ENCODE data around the gene GARNL3.
A peak's percentile ranks its signal among the peaks of the same experiment; 100 is the strongest.

Gene GARNL3

GRCh38 chr9:127388037-127388855 is 123.7 kb downstream of the GARNL3 start (continued):
- TF ChIP-seq, protein P1, sequence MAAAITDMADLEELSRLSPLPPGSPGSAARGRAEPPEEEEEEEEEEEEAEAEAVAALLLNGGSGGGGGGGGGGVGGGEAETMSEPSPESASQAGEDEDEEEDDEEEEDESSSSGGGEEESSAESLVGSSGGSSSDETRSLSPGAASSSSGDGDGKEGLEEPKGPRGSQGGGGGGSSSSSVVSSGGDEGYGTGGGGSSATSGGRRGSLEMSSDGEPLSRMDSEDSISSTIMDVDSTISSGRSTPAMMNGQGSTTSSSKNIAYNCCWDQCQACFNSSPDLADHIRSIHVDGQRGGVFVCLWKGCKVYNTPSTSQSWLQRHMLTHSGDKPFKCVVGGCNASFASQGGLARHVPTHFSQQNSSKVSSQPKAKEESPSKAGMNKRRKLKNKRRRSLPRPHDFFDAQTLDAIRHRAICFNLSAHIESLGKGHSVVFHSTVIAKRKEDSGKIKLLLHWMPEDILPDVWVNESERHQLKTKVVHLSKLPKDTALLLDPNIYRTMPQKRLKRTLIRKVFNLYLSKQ (tag by site-specific recombination; IDR thresholded peaks at IDR 0.05; ENCODE audit: borderline replicate concordance), result no peak
- TF ChIP-seq ZNF549 (tag by site-specific recombination; IDR thresholded peaks at IDR 0.05), result no peak
- no peak for TF ChIP-seq ZNF623 (tag by site-specific recombination; IDR thresholded peaks at IDR 0.05)
- no peak for TF ChIP-seq ZNF548 (tag by site-specific recombination; IDR thresholded peaks at IDR 0.05)
- peak; percentile 90 for TF ChIP-seq BCL11A (tag by site-specific recombination; IDR thresholded peaks at IDR 0.05; ENCODE audit: low read depth)
- TF ChIP-seq ZNF610 (tag by site-specific recombination; IDR thresholded peaks at IDR 0.05; ENCODE audit: borderline replicate concordance), result peak; percentile 51; the same call in 1 of the 2 replicates
- TF ChIP-seq BCL6B (tag by site-specific recombination; IDR thresholded peaks at IDR 0.05), result no peak
- no peak for TF ChIP-seq ZNF274 (IDR thresholded peaks at IDR 0.05; ENCODE audit: low read length)
- no peak for TF ChIP-seq ZNF274 (tag by site-specific recombination; IDR thresholded peaks at IDR 0.05; ENCODE audit: borderline replicate concordance)
- TF ChIP-seq GLI4 (tag by site-specific recombination; IDR thresholded peaks at IDR 0.05), result no peak; the same call in 1 of the 2 replicates
- no peak for TF ChIP-seq ZNF777 (tag by site-specific recombination; IDR thresholded peaks at IDR 0.05; ENCODE audit: borderline replicate concordance)
- TF ChIP-seq, protein P2, sequence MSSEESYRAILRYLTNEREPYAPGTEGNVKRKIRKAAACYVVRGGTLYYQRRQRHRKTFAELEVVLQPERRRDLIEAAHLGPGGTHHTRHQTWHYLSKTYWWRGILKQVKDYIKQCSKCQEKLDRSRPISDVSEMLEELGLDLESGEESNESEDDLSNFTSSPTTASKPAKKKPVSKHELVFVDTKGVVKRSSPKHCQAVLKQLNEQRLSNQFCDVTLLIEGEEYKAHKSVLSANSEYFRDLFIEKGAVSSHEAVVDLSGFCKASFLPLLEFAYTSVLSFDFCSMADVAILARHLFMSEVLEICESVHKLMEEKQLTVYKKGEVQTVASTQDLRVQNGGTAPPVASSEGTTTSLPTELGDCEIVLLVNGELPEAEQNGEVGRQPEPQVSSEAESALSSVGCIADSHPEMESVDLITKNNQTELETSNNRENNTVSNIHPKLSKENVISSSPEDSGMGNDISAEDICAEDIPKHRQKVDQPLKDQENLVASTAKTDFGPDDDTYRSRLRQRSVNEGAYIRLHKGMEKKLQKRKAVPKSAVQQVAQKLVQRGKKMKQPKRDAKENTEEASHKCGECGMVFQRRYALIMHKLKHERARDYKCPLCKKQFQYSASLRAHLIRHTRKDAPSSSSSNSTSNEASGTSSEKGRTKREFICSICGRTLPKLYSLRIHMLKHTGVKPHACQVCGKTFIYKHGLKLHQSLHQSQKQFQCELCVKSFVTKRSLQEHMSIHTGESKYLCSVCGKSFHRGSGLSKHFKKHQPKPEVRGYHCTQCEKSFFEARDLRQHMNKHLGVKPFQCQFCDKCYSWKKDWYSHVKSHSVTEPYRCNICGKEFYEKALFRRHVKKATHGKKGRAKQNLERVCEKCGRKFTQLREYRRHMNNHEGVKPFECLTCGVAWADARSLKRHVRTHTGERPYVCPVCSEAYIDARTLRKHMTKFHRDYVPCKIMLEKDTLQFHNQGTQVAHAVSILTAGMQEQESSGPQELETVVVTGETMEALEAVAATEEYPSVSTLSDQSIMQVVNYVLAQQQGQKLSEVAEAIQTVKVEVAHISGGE (tag by site-specific recombination; conservative IDR thresholded peaks at IDR 0.05; ENCODE audit: low read depth), result no peak
- TF ChIP-seq ZNF416 (tag by site-specific recombination; IDR thresholded peaks at IDR 0.05), result no peak
- TF ChIP-seq ZSCAN23 (tag by site-specific recombination; IDR thresholded peaks at IDR 0.05), result peak; percentile 84; the same call in 1 of the 2 replicates
- TF ChIP-seq ZNF544 (tag by site-specific recombination; IDR thresholded peaks at IDR 0.05), result no peak
- TF ChIP-seq, protein P3, sequence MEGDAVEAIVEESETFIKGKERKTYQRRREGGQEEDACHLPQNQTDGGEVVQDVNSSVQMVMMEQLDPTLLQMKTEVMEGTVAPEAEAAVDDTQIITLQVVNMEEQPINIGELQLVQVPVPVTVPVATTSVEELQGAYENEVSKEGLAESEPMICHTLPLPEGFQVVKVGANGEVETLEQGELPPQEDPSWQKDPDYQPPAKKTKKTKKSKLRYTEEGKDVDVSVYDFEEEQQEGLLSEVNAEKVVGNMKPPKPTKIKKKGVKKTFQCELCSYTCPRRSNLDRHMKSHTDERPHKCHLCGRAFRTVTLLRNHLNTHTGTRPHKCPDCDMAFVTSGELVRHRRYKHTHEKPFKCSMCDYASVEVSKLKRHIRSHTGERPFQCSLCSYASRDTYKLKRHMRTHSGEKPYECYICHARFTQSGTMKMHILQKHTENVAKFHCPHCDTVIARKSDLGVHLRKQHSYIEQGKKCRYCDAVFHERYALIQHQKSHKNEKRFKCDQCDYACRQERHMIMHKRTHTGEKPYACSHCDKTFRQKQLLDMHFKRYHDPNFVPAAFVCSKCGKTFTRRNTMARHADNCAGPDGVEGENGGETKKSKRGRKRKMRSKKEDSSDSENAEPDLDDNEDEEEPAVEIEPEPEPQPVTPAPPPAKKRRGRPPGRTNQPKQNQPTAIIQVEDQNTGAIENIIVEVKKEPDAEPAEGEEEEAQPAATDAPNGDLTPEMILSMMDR (tag by site-specific recombination; IDR thresholded peaks at IDR 0.05), result no peak
- peak; percentile 97 for TF ChIP-seq ATF2 (tag by site-specific recombination; IDR thresholded peaks at IDR 0.05; ENCODE audit: low read depth)
- no peak; the same call in 1 of the 2 replicates for TF ChIP-seq ZSCAN16 (tag by site-specific recombination; IDR thresholded peaks at IDR 0.05)
- TF ChIP-seq ZNF146 (tag by site-specific recombination; IDR thresholded peaks at IDR 0.05), result peak; percentile 66; the same call in 1 of the 2 replicates
- TF ChIP-seq FEZF1 (tag by site-specific recombination; IDR thresholded peaks at IDR 0.05), result peak; percentile 99
- TF ChIP-seq, protein P4, sequence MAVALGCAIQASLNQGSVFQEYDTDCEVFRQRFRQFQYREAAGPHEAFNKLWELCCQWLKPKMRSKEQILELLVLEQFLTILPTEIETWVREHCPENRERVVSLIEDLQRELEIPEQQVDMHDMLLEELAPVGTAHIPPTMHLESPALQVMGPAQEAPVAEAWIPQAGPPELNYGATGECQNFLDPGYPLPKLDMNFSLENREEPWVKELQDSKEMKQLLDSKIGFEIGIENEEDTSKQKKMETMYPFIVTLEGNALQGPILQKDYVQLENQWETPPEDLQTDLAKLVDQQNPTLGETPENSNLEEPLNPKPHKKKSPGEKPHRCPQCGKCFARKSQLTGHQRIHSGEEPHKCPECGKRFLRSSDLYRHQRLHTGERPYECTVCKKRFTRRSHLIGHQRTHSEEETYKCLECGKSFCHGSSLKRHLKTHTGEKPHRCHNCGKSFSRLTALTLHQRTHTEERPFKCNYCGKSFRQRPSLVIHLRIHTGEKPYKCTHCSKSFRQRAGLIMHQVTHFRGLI (tag by site-specific recombination; IDR thresholded peaks at IDR 0.05), result 0 out of 2 replicates have a peak, but pooled peaks have one; percentile 28
- 0 out of 2 replicates have a peak, but pooled peaks have one; percentile 8 for TF ChIP-seq ZBTB6 (tag by site-specific recombination; IDR thresholded peaks at IDR 0.05)
- TF ChIP-seq OVOL3 (tag by site-specific recombination; IDR thresholded peaks at IDR 0.05), result peak; percentile 96
- no peak for TF ChIP-seq ZNF645 (tag by site-specific recombination; IDR thresholded peaks at IDR 0.05)
- TF ChIP-seq TRIM28 (IDR thresholded peaks at IDR 0.05; ENCODE audit: borderline replicate concordance, low read length), result peak; percentile 98
